ENCODE results near the gene CTCFL. TPM values are rescaled to one million over a fixed set of nuclear protein-coding genes. Genes with fewer than 3 reads are reported as not detected.

Gene CTCFL
- polyA plus RNA-seq, 1 donor from 2014 or later = not detected

- Histone ChIP-seq H3K79me2 (replicated peaks; ENCODE audit: insufficient read depth, low read length) (no peaks in the 10 kb centered on the region), H3F3A (ENCODE audit: insufficient read depth, low read length, poor library complexity, severe bottlenecking) (no peaks in the 10 kb centered on the region), H3K36me3 (ENCODE audit: insufficient read depth, low read length) (no peaks in the 10 kb centered on the region), H3K4me3 (ENCODE audit: low read length) (no peak overlapping the region), H3K27me3 (ENCODE audit: insufficient read depth, low read depth, low read length) (no peaks in the 10 kb centered on the region), H3K27ac (ENCODE audit: low read length) (no peak overlapping the region), H3K9ac (ENCODE audit: low read length) (no peak overlapping the region), H3K9me3 (ENCODE audit: low read length) (no peaks in the 10 kb centered on the region), H2AFZ (ENCODE audit: low read depth, low read length) (no peak overlapping the region), H3K4me2 (ENCODE audit: low read length) (no peak overlapping the region), H3K9me2 (ENCODE audit: insufficient read depth, low read length) (no peaks in the 10 kb centered on the region), H4K20me1 (ENCODE audit: insufficient read depth) (no peaks in the 10 kb centered on the region)
- TF ChIP-seq REST (IDR thresholded peaks at IDR 0.05; ENCODE audit: borderline replicate concordance) (no peak), RAD21 (conservative IDR thresholded peaks at IDR 0.05) (no peak), EZH2 (IDR thresholded peaks at IDR 0.05; ENCODE audit: borderline replicate concordance, insufficient read depth, low read length, poor library complexity, severe bottlenecking) (no peak), TAF1 (IDR thresholded peaks at IDR 0.05; ENCODE audit: low read depth) (no peak), POLR2AphosphoS5 (IDR thresholded peaks at IDR 0.05) (no peak), EP300 (conservative IDR thresholded peaks at IDR 0.05; ENCODE audit: poor library complexity, severe bottlenecking) (no peak), SMC3 (conservative IDR thresholded peaks at IDR 0.05; ENCODE audit: poor library complexity) (no peak), MXI1 (conservative IDR thresholded peaks at IDR 0.05; ENCODE audit: poor library complexity, severe bottlenecking) (no peak)
Measured at GRCh38 chr20:57568960-57569359, 44.0 kb upstream of the CTCFL start.

- H3K9me2 ChIP-seq (ENCODE audit: insufficient read depth, low read length) = no peaks in the 10 kb centered on the region
- TF ChIP-seq EP300 (conservative IDR thresholded peaks at IDR 0.05; ENCODE audit: poor library complexity, severe bottlenecking) (no peak), TAF1 (IDR thresholded peaks at IDR 0.05; ENCODE audit: low read depth) (no peak), SMC3 (conservative IDR thresholded peaks at IDR 0.05; ENCODE audit: poor library complexity) (no peak), POLR2AphosphoS5 (IDR thresholded peaks at IDR 0.05) (no peak), CTCF (IDR thresholded peaks at IDR 0.05; ENCODE audit: poor library complexity, severe bottlenecking) (no peak), MXI1 (conservative IDR thresholded peaks at IDR 0.05; ENCODE audit: poor library complexity, severe bottlenecking) (no peak), REST (IDR thresholded peaks at IDR 0.05; ENCODE audit: borderline replicate concordance) (no peak), EZH2 (IDR thresholded peaks at IDR 0.05; ENCODE audit: borderline replicate concordance, insufficient read depth, low read length, poor library complexity, severe bottlenecking) (no peak), RAD21 (conservative IDR thresholded peaks at IDR 0.05) (no peak)
- no peaks in the 10 kb centered on the region for H3K27me3 ChIP-seq (ENCODE audit: insufficient read depth, low read depth, low read length)
- H3K36me3 ChIP-seq (ENCODE audit: insufficient read depth, low read length) = no peaks in the 10 kb centered on the region
- no peaks in the 10 kb centered on the region for H3K9me3 ChIP-seq (ENCODE audit: low read length)
- H4K20me1 ChIP-seq (ENCODE audit: insufficient read depth) = no peaks in the 10 kb centered on the region
- H3K4me3 ChIP-seq (ENCODE audit: low read length) = no peak overlapping the region
- no peak overlapping the region for H3K27ac ChIP-seq (ENCODE audit: low read length)
- no peak overlapping the region for H3K9ac ChIP-seq (ENCODE audit: low read length)
- H3F3A ChIP-seq (ENCODE audit: insufficient read depth, low read length, poor library complexity, severe bottlenecking) = no peaks in the 10 kb centered on the region
- H2AFZ ChIP-seq (ENCODE audit: low read depth, low read length) = no peak overlapping the region
- H3K79me2 ChIP-seq (replicated peaks; ENCODE audit: insufficient read depth, low read length) = no peaks in the 10 kb centered on the region
- H3K4me2 ChIP-seq (ENCODE audit: low read length) = no peak overlapping the region
Measured at GRCh38 chr20:57568088-57568896, 43.4 kb upstream of the CTCFL start.

All from neural cell (in vitro differentiated cells).